SK-N-SH (cell line): ENCODE data around the gene TMEM214. TPM values are rescaled to one million over a fixed set of nuclear protein-coding genes. Genes with fewer than 3 reads are reported as not detected.

Experiments
- CTCF ChIA-PET: fragments of 300-600, 350-600 bp; formaldehyde crosslinking; extraction: SDS; loops from one replicate; lab custom pipeline; 2021; lab: Yijun Ruan, JAX
- POLR2A ChIA-PET: fragments of 350-600 bp; sonication (Branson Sonifier 250); formaldehyde crosslinking; extraction: SDS; loops from one replicate; lab custom pipeline; 2020; ENCODE audit warnings: antibody characterized with exemption, inconsistent platforms; lab: Yijun Ruan, JAX
- DNase-seq: peaks from one replicate; pipeline ENCODE4 v3.0.0; 2012
- H2AFZ ChIP-seq: fragments of 200-600 bp; sonication (generic); 2 replicates; pipeline ENCODE4 v1.8.1; 2016; ENCODE audit warnings: antibody characterized with exemption, mild to moderate bottlenecking, low read depth
- H3F3A ChIP-seq: fragments of 200-600 bp; sonication (generic); replicated peaks from 2 replicates; pipeline ENCODE3; 2016; ENCODE audit warnings: antibody characterized with exemption, mild to moderate bottlenecking; ENCODE audit not compliant: insufficient read depth
- H3K27ac ChIP-seq, 2 experiments: fragments of 200-500 bp in 1 of 2; fragments of 200-600 bp in 1 of 2; sonication (Bioruptor generic) in 1 of 2; sonication (generic), shearing (Covaris generic) in 1 of 2; 2 replicates each; pipeline versions ENCODE4 v1.5.1 to v1.6.1; 2014 to 2016; ENCODE audit warnings: low read depth in 2 of 2, inconsistent platforms in 1 of 2, low read length in 1 of 2, mild to moderate bottlenecking in 1 of 2, mixed read lengths in 1 of 2
- H3K27me3 ChIP-seq: fragments of 200-600 bp; sonication (generic), shearing (Covaris generic); 2 replicates; pipeline ENCODE4 v1.6.1; 2016; ENCODE audit warnings: mixed run types; ENCODE audit not compliant: insufficient read depth
- H3K36me3 ChIP-seq, 2 experiments: fragments of 200-500 bp in 1 of 2; fragments of 200-600 bp in 1 of 2; sonication (Bioruptor generic) in 1 of 2; sonication (generic) in 1 of 2; replicated peaks in 1 of 2; 2 replicates each; pipeline versions ENCODE3 to v1.5.1; 2014 to 2016; ENCODE audit warnings: low read length in 1 of 2, mild to moderate bottlenecking in 1 of 2; ENCODE audit not compliant: insufficient read depth in 2 of 2, control insufficient read depth in 1 of 2
- H3K4me1 ChIP-seq, 2 experiments: fragments of 200-500 bp in 1 of 2; fragments of 200-600 bp in 1 of 2; sonication (Bioruptor generic) in 1 of 2; sonication (generic), shearing (Covaris generic) in 1 of 2; 2 replicates each; pipeline versions ENCODE4 v1.5.1 to v1.6.1; 2014 to 2016; ENCODE audit warnings: low read depth in 1 of 2, low read length in 1 of 2, mixed run types in 1 of 2; ENCODE audit not compliant: insufficient read depth in 2 of 2, control insufficient read depth in 1 of 2
- H3K4me2 ChIP-seq: fragments of 200-600 bp; sonication (generic), shearing (Covaris generic); 2 replicates; pipeline ENCODE4 v1.6.1; 2017; ENCODE audit warnings: mixed run types
- H3K4me3 ChIP-seq, 2 experiments: fragments of 200-500 bp in 1 of 2; fragments of 200-600 bp in 1 of 2; sonication (Bioruptor generic) in 1 of 2; sonication (generic), shearing (Covaris generic) in 1 of 2; 2 replicates each; pipeline versions ENCODE4 v1.5.1 to v1.8.1; 2014 to 2016; ENCODE audit warnings: low read depth in 2 of 2, inconsistent platforms in 1 of 2, low read length in 1 of 2, mild to moderate bottlenecking in 1 of 2, mixed read lengths in 1 of 2, moderate library complexity in 1 of 2
- H3K79me2 ChIP-seq: fragments of 200-600 bp; sonication (generic); 2 replicates; pipeline ENCODE4 v1.8.1; 2017; ENCODE audit warnings: mild to moderate bottlenecking; ENCODE audit not compliant: insufficient read depth
- H3K9ac ChIP-seq: fragments of 200-600 bp; sonication (generic); 2 replicates; pipeline ENCODE4 v1.6.1; 2017; ENCODE audit warnings: mixed run types
- H3K9me2 ChIP-seq: fragments of 200-600 bp; sonication (generic); 2 replicates; pipeline ENCODE4 v1.6.1; 2017; ENCODE audit warnings: mixed run types
- H3K9me3 ChIP-seq: fragments of 200-600 bp; sonication (generic); 2 replicates; pipeline ENCODE4 v1.6.1; 2017; ENCODE audit warnings: mixed run types, mild to moderate bottlenecking, moderate library complexity
- H4K20me1 ChIP-seq: fragments of 200-600 bp; sonication (generic); 2 replicates; pipeline ENCODE4 v1.6.1; 2017; ENCODE audit warnings: mild to moderate bottlenecking, mixed run types; ENCODE audit not compliant: insufficient read depth
- CHD2 ChIP-seq: fragments of 150-350 bp; IDR thresholded peaks from 2 replicates; pipeline ENCODE4 v1.6.1; 2018; ENCODE audit warnings: low read length; ENCODE audit not compliant: partially characterized antibody
- EZH2phosphoT487 ChIP-seq: fragments of 200-600 bp; sonication (generic); IDR thresholded peaks from 2 replicates; pipeline ENCODE4 v1.6.1; 2017; ENCODE audit warnings: low read depth, mixed run types, mild to moderate bottlenecking, antibody characterized with exemption, moderate library complexity, borderline replicate concordance
- FOSL2 ChIP-seq: IDR thresholded peaks from 2 replicates; pipeline ENCODE4 v1.4.0; 2012; ENCODE audit warnings: low read depth, mild to moderate bottlenecking, moderate library complexity, borderline replicate concordance
- GATA2 ChIP-seq: sonication (generic); formaldehyde crosslinking; IDR thresholded peaks from 2 replicates; pipeline ENCODE4 v1.5.0; 2020; ENCODE audit warnings: mild to moderate bottlenecking, missing genetic modification reagents
- MEF2A ChIP-seq: IDR thresholded peaks from 2 replicates; pipeline ENCODE4 v1.4.0; 2012; ENCODE audit warnings: low read depth, borderline replicate concordance
- MXI1 ChIP-seq: IDR thresholded peaks from 2 replicates; pipeline ENCODE4 v1.6.1; 2012; ENCODE audit warnings: mild to moderate bottlenecking, low read depth, low read length, improper control_type of control experiment
- NFIC ChIP-seq: IDR thresholded peaks from 2 replicates; pipeline ENCODE4 v1.4.0; 2012; ENCODE audit warnings: borderline replicate concordance
- POLR2AphosphoS5 ChIP-seq: IDR thresholded peaks from 2 replicates; pipeline ENCODE4 v1.6.1; 2012; ENCODE audit warnings: low read depth, low read length
- RXRA ChIP-seq: IDR thresholded peaks from 2 replicates; pipeline ENCODE4 v1.4.0; 2012; ENCODE audit warnings: low read depth, mild to moderate bottlenecking, borderline replicate concordance
- TCF12 ChIP-seq: IDR thresholded peaks from 2 replicates; pipeline ENCODE4 v1.4.0; 2012
- TEAD4 ChIP-seq: IDR thresholded peaks from 2 replicates; pipeline ENCODE4 v1.4.0; 2012; ENCODE audit warnings: mild to moderate bottlenecking, borderline replicate concordance; ENCODE audit not compliant: insufficient read depth
- YY1 ChIP-seq: IDR thresholded peaks from 2 replicates; pipeline ENCODE4 v1.4.0; 2012; ENCODE audit warnings: low read depth, mild to moderate bottlenecking
- WGBS: methylation state at CpG from one replicate; pipeline ENCODE4 v1.1.6; 2017; ENCODE audit warnings: low lambda C conversion rate; 5-methylcytosine and 5-hydroxymethylcytosine counted together
- polyA plus RNA-seq, 3 experiments: library from polyadenylated mRNA; depleted of rRNA; stranded (reverse); fragments of >200 nt; gene quantifications; 2 replicates each; pipeline ENCODE4 v1.2.3, GENCODE V29; 2012
- TF ChIP-seq, protein P1 (sequence below): IDR thresholded peaks from 2 replicates; pipeline ENCODE4; 2012
- TF ChIP-seq, protein P2 (sequence below): IDR thresholded peaks from 2 replicates; pipeline ENCODE4 v1.4.0; 2012; ENCODE audit warnings: low read depth, borderline replicate concordance
- TF ChIP-seq, protein P3 (sequence below): fragments of 200-600 bp; sonication (generic); IDR thresholded peaks from 2 replicates; pipeline ENCODE4 v1.6.1; 2017; ENCODE audit warnings: antibody characterized with exemption, mild to moderate bottlenecking, moderate library complexity
- TF ChIP-seq, protein P4 (sequence below): fragments of 150-350 bp; IDR thresholded peaks from 2 replicates; pipeline ENCODE4 v1.6.1; 2017; ENCODE audit warnings: antibody characterized with exemption, low read length, low read depth, borderline replicate concordance
- TF ChIP-seq, protein P5 (sequence below): fragments of 150-350 bp; IDR thresholded peaks from 2 replicates; pipeline ENCODE4 v1.6.1; 2016; ENCODE audit warnings: mild to moderate bottlenecking, low read depth, low read length

Gene TMEM214
- polyA plus RNA-seq, 1 of the 3 experiments (the other 2 are of a cell fraction) = 69.4 TPM

DNA sequence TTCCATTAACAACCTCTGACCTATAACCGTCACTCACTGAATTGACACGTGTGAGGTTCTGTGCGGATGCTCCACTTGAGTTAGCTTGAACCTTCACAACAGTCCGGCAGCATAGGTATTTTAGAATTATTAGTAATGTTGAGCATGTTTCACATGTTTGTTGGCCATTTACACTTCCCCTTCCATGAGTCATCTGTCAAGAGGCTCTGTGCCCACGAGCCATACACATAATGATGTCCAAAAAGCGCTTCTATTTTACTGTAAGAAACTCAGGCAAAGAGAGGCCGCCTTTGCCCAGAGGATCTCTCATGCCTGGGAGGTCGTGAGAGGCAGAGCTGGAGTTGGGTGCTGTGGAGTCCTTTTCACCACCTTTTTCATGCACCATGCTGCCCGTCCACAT is 28.9 kb upstream of the TMEM214 start (continued):
- TF ChIP-seq TEAD4 = no peak
- no peak for TF ChIP-seq NFIC
- TF ChIP-seq, protein P1, sequence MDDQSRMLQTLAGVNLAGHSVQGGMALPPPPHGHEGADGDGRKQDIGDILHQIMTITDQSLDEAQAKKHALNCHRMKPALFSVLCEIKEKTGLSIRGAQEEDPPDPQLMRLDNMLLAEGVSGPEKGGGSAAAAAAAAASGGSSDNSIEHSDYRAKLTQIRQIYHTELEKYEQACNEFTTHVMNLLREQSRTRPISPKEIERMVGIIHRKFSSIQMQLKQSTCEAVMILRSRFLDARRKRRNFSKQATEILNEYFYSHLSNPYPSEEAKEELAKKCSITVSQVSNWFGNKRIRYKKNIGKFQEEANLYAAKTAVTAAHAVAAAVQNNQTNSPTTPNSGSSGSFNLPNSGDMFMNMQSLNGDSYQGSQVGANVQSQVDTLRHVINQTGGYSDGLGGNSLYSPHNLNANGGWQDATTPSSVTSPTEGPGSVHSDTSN = 0 out of 2 replicates have a peak, but pooled peaks have one; percentile 22
- no peak for TF ChIP-seq MXI1
- TF ChIP-seq CHD2 = no peak
- peak; percentile 72 for TF ChIP-seq FOSL2
- TF ChIP-seq RXRA = no peak
- TF ChIP-seq EZH2phosphoT487 = no peak

DNA sequence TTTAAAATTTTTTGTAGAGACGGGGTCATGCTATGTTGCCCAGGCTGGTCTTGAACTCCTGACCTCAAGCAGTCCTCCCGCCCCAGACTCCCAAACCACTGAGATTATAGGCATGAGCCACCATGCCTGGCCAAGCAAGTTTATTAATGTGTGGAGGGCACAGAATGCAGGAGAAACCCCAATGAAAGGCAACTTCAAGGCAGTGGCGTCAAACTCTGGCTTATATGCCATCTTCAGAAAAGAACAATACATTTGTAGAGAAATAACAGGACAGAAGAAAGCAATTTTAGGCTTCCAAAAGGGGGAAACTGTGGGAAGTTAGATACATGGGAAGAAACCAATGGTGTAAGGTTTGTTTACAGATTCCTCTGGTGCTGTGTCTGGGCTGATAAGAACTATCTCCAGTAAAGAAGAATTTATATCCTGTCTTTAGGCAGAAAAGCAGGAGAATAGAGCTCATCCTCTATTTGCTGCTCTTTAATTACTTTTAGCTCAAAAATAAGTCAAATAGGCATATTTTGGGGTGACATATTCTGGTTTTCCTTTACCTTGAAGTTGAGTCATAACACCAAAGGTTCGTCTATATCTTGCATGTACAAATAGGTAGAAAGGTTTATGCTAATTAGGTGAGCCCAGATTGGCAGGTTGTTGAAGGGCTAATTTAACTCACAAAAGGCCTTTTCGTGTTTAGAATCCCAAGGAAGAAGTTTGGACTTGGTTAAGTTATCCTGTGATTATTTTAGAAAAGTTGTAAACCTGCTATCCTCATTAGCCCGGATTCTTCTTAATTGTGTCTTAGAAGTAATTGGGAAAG is 26.0 kb upstream of the TMEM214 start:
- no peaks in the 10 kb centered on the region for H3K36me3 ChIP-seq
- no peak overlapping the region for H3K9ac ChIP-seq
- 87% methylated on average over 6 of the region's 6 CpGs for WGBS
- no peaks in the 10 kb centered on the region for H3F3A ChIP-seq
- H2AFZ ChIP-seq = no peak overlapping the region
- ChIA-PET POLR2A (no interaction called here), CTCF (interaction anchor here (0.6 to 33.3 kb wide), 7 partner anchors 9 to 92 kb away, joined by 3 to 1017 read pairs (median 3); partner anchors contain the start of gene MAPRE3)
- H3K79me2 ChIP-seq = no peaks in the 10 kb centered on the region
- H4K20me1 ChIP-seq = no peaks in the 10 kb centered on the region
- no peaks in the 10 kb centered on the region for H3K9me2 ChIP-seq
- H3K4me1 ChIP-seq = peaks cover 0 to 7% of the 10 kb centered on the region in 2 experiments; a peak in 1 of 4 replicates
- H3K4me3 ChIP-seq = no peak overlapping the region
- TF ChIP-seq, protein P2, sequence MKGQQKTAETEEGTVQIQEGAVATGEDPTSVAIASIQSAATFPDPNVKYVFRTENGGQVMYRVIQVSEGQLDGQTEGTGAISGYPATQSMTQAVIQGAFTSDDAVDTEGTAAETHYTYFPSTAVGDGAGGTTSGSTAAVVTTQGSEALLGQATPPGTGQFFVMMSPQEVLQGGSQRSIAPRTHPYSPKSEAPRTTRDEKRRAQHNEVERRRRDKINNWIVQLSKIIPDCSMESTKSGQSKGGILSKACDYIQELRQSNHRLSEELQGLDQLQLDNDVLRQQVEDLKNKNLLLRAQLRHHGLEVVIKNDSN = no peak
- no peak for TF ChIP-seq TCF12
- no peak for TF ChIP-seq GATA2 (CRISPR knock-in tag)
- no peak for TF ChIP-seq MEF2A
- TF ChIP-seq YY1 = no peak
- no peak for TF ChIP-seq CHD2
- TF ChIP-seq, protein P1 = no peak
- TF ChIP-seq, protein P3, sequence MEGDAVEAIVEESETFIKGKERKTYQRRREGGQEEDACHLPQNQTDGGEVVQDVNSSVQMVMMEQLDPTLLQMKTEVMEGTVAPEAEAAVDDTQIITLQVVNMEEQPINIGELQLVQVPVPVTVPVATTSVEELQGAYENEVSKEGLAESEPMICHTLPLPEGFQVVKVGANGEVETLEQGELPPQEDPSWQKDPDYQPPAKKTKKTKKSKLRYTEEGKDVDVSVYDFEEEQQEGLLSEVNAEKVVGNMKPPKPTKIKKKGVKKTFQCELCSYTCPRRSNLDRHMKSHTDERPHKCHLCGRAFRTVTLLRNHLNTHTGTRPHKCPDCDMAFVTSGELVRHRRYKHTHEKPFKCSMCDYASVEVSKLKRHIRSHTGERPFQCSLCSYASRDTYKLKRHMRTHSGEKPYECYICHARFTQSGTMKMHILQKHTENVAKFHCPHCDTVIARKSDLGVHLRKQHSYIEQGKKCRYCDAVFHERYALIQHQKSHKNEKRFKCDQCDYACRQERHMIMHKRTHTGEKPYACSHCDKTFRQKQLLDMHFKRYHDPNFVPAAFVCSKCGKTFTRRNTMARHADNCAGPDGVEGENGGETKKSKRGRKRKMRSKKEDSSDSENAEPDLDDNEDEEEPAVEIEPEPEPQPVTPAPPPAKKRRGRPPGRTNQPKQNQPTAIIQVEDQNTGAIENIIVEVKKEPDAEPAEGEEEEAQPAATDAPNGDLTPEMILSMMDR = no peak
- no peak for TF ChIP-seq POLR2AphosphoS5
- TF ChIP-seq TEAD4 = no peak
- TF ChIP-seq, protein P4, sequence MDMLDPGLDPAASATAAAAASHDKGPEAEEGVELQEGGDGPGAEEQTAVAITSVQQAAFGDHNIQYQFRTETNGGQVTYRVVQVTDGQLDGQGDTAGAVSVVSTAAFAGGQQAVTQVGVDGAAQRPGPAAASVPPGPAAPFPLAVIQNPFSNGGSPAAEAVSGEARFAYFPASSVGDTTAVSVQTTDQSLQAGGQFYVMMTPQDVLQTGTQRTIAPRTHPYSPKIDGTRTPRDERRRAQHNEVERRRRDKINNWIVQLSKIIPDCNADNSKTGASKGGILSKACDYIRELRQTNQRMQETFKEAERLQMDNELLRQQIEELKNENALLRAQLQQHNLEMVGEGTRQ = no peak
- TF ChIP-seq, protein P5, sequence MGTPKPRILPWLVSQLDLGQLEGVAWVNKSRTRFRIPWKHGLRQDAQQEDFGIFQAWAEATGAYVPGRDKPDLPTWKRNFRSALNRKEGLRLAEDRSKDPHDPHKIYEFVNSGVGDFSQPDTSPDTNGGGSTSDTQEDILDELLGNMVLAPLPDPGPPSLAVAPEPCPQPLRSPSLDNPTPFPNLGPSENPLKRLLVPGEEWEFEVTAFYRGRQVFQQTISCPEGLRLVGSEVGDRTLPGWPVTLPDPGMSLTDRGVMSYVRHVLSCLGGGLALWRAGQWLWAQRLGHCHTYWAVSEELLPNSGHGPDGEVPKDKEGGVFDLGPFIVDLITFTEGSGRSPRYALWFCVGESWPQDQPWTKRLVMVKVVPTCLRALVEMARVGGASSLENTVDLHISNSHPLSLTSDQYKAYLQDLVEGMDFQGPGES = no peak
- DNase-seq = no peak
- no peak overlapping the region for H3K4me2 ChIP-seq
- no peaks in the 10 kb centered on the region for H3K9me3 ChIP-seq
- no peaks in the 10 kb centered on the region for H3K27me3 ChIP-seq
- no peak overlapping the region for H3K27ac ChIP-seq
